ENCODE data around the gene CLCN1. TPM values are rescaled to one million over a fixed set of nuclear protein-coding genes. Genes with fewer than 3 reads are reported as not detected.
A peak's percentile ranks its signal among the peaks of the same experiment; 100 is the strongest.

CLCN1 gene
- total RNA-seq, 4 donors from 2014 or later = not detected

GRCh38 chr7:143382126-143382790 lies 66.3 kb downstream of the CLCN1 start:
- intact Hi-C loops (cut with DNase I) = loop anchor here (5.0 to 10.0 kb wide), 2 partner anchors 35 to 97 kb away; partner anchors contain the start of genes CASP2 and TMEM139
- H3K4me1 ChIP-seq = peaks cover 33 to 54% of the 10 kb centered on the region in 2 donors
- no peaks in the 10 kb centered on the region for H3K36me3 ChIP-seq
- WGBS, 2 donors = 45 to 48% methylated on average over 3 to 16 of the region's 21 CpGs
- H3K27ac ChIP-seq = peak overlapping the region; percentile 86 to 97 (median 97)
- H3K9me3 ChIP-seq = no peaks in the 10 kb centered on the region
- DNase-seq = no peak
- H3K4me3 ChIP-seq (replicated peaks in 1 of 3) = peak overlapping the region; percentile 70 to 100 (median 99)
- no peak for TF ChIP-seq POLR2A (IDR thresholded peaks at IDR 0.05)
- H3K27me3 ChIP-seq = no peaks in the 10 kb centered on the region

- Histone ChIP-seq H3K27me3 (no peaks in the 10 kb centered on the region), H3K4me3 (replicated peaks in 1 of 3) (no peak overlapping the region), H3K36me3 (peaks cover 1 to 2% of the 10 kb centered on the region in 2 donors), H3K9me3 (no peaks in the 10 kb centered on the region), H3K27ac (peak overlapping the region in 2 of 3 donors; percentile 97), H3K4me1 (peaks cover 33 to 54% of the 10 kb centered on the region in 2 donors)
- no peak for DNase-seq
- intact Hi-C loops (cut with DNase I) = loop anchor here (5.0 to 10.0 kb wide), 2 partner anchors 34 to 98 kb away; partner anchors contain the start of genes CASP2 and TMEM139
- 82 to 86% methylated on average over 13 to 15 of the region's 15 CpGs for WGBS, 2 donors
- TF ChIP-seq CTCF (IDR thresholded peaks at IDR 0.05) (no peak), POLR2A (IDR thresholded peaks at IDR 0.05) (no peak)
These were observed 67.1 kb downstream of the CLCN1 start for GRCh38 chr7:143382791-143383641.

GRCh38 chr7:143383642-143383957 lies 67.7 kb downstream of the CLCN1 start:
- H3K36me3 ChIP-seq = peaks cover 7 to 8% of the 10 kb centered on the region in 2 donors
- peaks cover 33 to 54% of the 10 kb centered on the region in 2 donors for H3K4me1 ChIP-seq
- peak overlapping the region in 2 of 3 donors; percentile 39 to 54 for H3K27ac ChIP-seq
- DNase-seq = no peak
- TF ChIP-seq POLR2A (IDR thresholded peaks at IDR 0.05) (no peak), CTCF (IDR thresholded peaks at IDR 0.05) (no peak)
- H3K4me3 ChIP-seq (replicated peaks in 1 of 3) = no peak overlapping the region
- intact Hi-C loops (cut with DNase I) = loop anchor here (5.0 to 10.0 kb wide), 2 partner anchors 34 to 99 kb away; partner anchors contain the start of genes CASP2 and TMEM139
- 71 to 75% methylated on average over 1 of the region's 1 CpG for WGBS, 2 donors
- H3K27me3 ChIP-seq = no peaks in the 10 kb centered on the region
- H3K9me3 ChIP-seq = no peaks in the 10 kb centered on the region

DNA sequence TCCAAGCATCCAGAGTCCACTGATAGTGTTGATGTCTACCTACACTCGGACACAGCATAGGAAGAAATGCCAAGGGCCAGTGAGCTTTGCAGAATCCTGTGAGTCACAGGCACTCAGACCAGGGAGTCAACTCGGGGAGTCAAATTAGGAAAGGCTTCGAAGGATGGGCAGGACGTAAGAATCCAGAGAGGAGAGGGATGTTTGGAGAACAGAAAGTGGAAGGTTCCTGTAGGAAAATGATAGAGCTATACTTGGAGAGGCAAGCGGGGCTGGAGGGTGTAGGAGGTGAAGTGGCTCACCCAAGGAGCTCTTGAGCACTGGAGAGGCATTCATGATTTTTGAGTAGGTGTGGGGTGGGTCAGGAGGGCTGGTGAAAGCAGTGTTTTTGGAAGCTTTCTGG lies 68.2 kb downstream of the CLCN1 start:
- peak overlapping the region in 2 of 3 donors; percentile 39 to 54 for H3K27ac ChIP-seq
- peaks cover 13% of the 10 kb centered on the region in 2 donors for H3K36me3 ChIP-seq
- H3K9me3 ChIP-seq = no peaks in the 10 kb centered on the region
- TF ChIP-seq CTCF (IDR thresholded peaks at IDR 0.05) = no peak
- TF ChIP-seq POLR2A (IDR thresholded peaks at IDR 0.05) = peak in 1 of 2 donors; percentile 24
- peak; percentile 72 to 82 for DNase-seq
- 17 to 20% methylated on average over 5 of the region's 5 CpGs for WGBS, 2 donors
- H3K4me1 ChIP-seq = peaks cover 33 to 54% of the 10 kb centered on the region in 2 donors
- no peak overlapping the region for H3K4me3 ChIP-seq (replicated peaks in 1 of 3)
- no peaks in the 10 kb centered on the region for H3K27me3 ChIP-seq
- intact Hi-C loops (cut with DNase I) = loop anchor here (5.0 to 10.0 kb wide), 2 partner anchors 33 to 99 kb away; partner anchors contain the start of genes CASP2 and TMEM139
